Measurements from ENCODE around the gene HNRNPF.
A peak's percentile ranks its signal among the peaks of the same experiment; 100 is the strongest.

HNRNPF gene

GRCh38 chr10:43341450-43341849 lies 67.5 kb downstream of the HNRNPF start:
- no peak overlapping the region for H3K4me3 ChIP-seq (ENCODE audit: low read depth, low read length)
- TF ChIP-seq ZNF423 (tag by site-specific recombination; IDR thresholded peaks at IDR 0.05) (no peak), ZNF629 (tag by site-specific recombination; IDR thresholded peaks at IDR 0.05) (no peak), ZNF510 (tag by site-specific recombination; IDR thresholded peaks at IDR 0.05; ENCODE audit: insufficient replicate concordance) (no peak), PRDM1 (tag by site-specific recombination; IDR thresholded peaks at IDR 0.05) (peak; percentile 87), ZNF529 (tag by site-specific recombination; IDR thresholded peaks at IDR 0.05; ENCODE audit: insufficient replicate concordance) (no peak), MYNN (tag by site-specific recombination; IDR thresholded peaks at IDR 0.05; ENCODE audit: borderline replicate concordance) (no peak)
- no peaks in the 10 kb centered on the region for H3K9me3 ChIP-seq (ENCODE audit: control insufficient read depth, insufficient read depth, low read depth, low read length)
- no peaks in the 10 kb centered on the region for H3K4me1 ChIP-seq (ENCODE audit: control insufficient read depth, insufficient read depth, low read length)
- CTCF ChIA-PET, result no interaction called here
- H3K36me3 ChIP-seq (ENCODE audit: control insufficient read depth in 2 of 2, insufficient read depth in 1 of 2, low read length in 2 of 2), result no peaks in the 10 kb centered on the region
- POLR2A ChIA-PET, result no interaction called here
- H3K27ac ChIP-seq (ENCODE audit: extremely low read depth, low read depth, low read length), result no peak overlapping the region

GRCh38 chr10:43340619-43341018 lies 68.4 kb downstream of the HNRNPF start:
- no peak overlapping the region for H3K27ac ChIP-seq (ENCODE audit: extremely low read depth, low read depth, low read length)
- ChIA-PET CTCF (interaction anchor here (0.6 kb wide), 1 partner anchor 40 kb away, joined by 3 read pairs; no protein-coding TSS in a partner anchor), POLR2A (no interaction called here)
- no peaks in the 10 kb centered on the region for H3K4me1 ChIP-seq (ENCODE audit: control insufficient read depth, insufficient read depth, low read length)
- TF ChIP-seq ZIC2 (tag by site-specific recombination; IDR thresholded peaks at IDR 0.05), result 0 out of 2 replicates have a peak, but pooled peaks have one; percentile 7
- TF ChIP-seq KLF17 (tag by site-specific recombination; IDR thresholded peaks at IDR 0.05), result 0 out of 2 replicates have a peak, but pooled peaks have one; percentile 33
- no peak for TF ChIP-seq ZNF513 (tag by site-specific recombination; IDR thresholded peaks at IDR 0.05)
- no peaks in the 10 kb centered on the region for H3K36me3 ChIP-seq (ENCODE audit: control insufficient read depth in 2 of 2, insufficient read depth in 1 of 2, low read length in 2 of 2)
- H3K4me3 ChIP-seq (ENCODE audit: low read depth, low read length), result no peak overlapping the region
- no peaks in the 10 kb centered on the region for H3K9me3 ChIP-seq (ENCODE audit: control insufficient read depth, insufficient read depth, low read depth, low read length)

- POLR2A ChIA-PET, result no interaction called here
- TF ChIP-seq ZNF24 (tag by site-specific recombination; IDR thresholded peaks at IDR 0.05) (no peak), ZNF175 (tag by site-specific recombination; IDR thresholded peaks at IDR 0.05) (no peak), SP2 (tag by site-specific recombination; IDR thresholded peaks at IDR 0.05) (no peak), ZNF596 (tag by site-specific recombination; IDR thresholded peaks at IDR 0.05) (no peak), ZNF48 (tag by site-specific recombination; IDR thresholded peaks at IDR 0.05) (no peak), ZNF341 (tag by site-specific recombination; IDR thresholded peaks at IDR 0.05; ENCODE audit: low read depth) (no peak), ZNF140 (tag by site-specific recombination; IDR thresholded peaks at IDR 0.05) (no peak), ZNF704 (tag by site-specific recombination; IDR thresholded peaks at IDR 0.05) (no peak), ZNF549 (tag by site-specific recombination; IDR thresholded peaks at IDR 0.05) (no peak), EGR2 (tag by site-specific recombination; IDR thresholded peaks at IDR 0.05; ENCODE audit: low read depth) (no peak), ZSCAN18 (tag by site-specific recombination; IDR thresholded peaks at IDR 0.05) (no peak), SALL2 (tag by site-specific recombination; IDR thresholded peaks at IDR 0.05; ENCODE audit: borderline replicate concordance) (no peak), BCL6B (tag by site-specific recombination; IDR thresholded peaks at IDR 0.05) (no peak), ZNF274 (IDR thresholded peaks at IDR 0.05; ENCODE audit: low read length) (no peak), ZNF274 (tag by site-specific recombination; IDR thresholded peaks at IDR 0.05; ENCODE audit: borderline replicate concordance) (no peak)
Observed at GRCh38 chr10:43340101-43340500, 68.9 kb downstream of the HNRNPF start.

More at GRCh38 chr10:43340101-43340500, 68.9 kb downstream of the HNRNPF start:
- CTCF ChIA-PET, result interaction anchor here (0.6 kb wide), 1 partner anchor 41 kb away, joined by 3 read pairs; no protein-coding TSS in a partner anchor
- no peaks in the 10 kb centered on the region for H3K4me1 ChIP-seq (ENCODE audit: control insufficient read depth, insufficient read depth, low read length)
- H3K4me3 ChIP-seq (ENCODE audit: low read depth, low read length), result no peak overlapping the region
- H3K9me3 ChIP-seq (ENCODE audit: control insufficient read depth, insufficient read depth, low read depth, low read length), result no peaks in the 10 kb centered on the region
- no peaks in the 10 kb centered on the region for H3K36me3 ChIP-seq (ENCODE audit: control insufficient read depth in 2 of 2, insufficient read depth in 1 of 2, low read length in 2 of 2)
- no peak overlapping the region for H3K27ac ChIP-seq (ENCODE audit: extremely low read depth, low read depth, low read length)

Data from HEK293 (cell line).